GM23338 (cell line): ENCODE results near the gene IQCC. TPM values are rescaled to one million over a fixed set of nuclear protein-coding genes. Genes with fewer than 3 reads are reported as not detected.

Experiments
- ATAC-seq: fragments of 200-7000 bp; cut with Tn5 transposase; 3 replicates; pipeline ENCODE4 v1.9.1; 2020
- DNase-seq: peaks from one replicate; pipeline ENCODE4 v3.0.0-alpha.2; 2015; ENCODE audit warnings: low spot score
- H2AFZ ChIP-seq: fragments of 200-600 bp; sonication (generic); 2 replicates; pipeline ENCODE4 v1.8.0; 2016; ENCODE audit warnings: antibody characterized with exemption, mild to moderate bottlenecking, moderate library complexity
- H3F3A ChIP-seq: fragments of 200-600 bp; sonication (generic); replicated peaks from 2 replicates; pipeline ENCODE4 v1.8.0; 2017; ENCODE audit warnings: antibody characterized with exemption, mixed run types, low read depth
- H3K27ac ChIP-seq: fragments of 200-600 bp; sonication (generic); 2 replicates; pipeline ENCODE4 v1.6.1; 2016; ENCODE audit warnings: low read depth
- H3K27me3 ChIP-seq: fragments of 200-600 bp; sonication (generic); 2 replicates; pipeline ENCODE4 v1.8.0; 2016; ENCODE audit warnings: mild to moderate bottlenecking, mixed run types, moderate library complexity; ENCODE audit not compliant: insufficient read depth
- H3K36me3 ChIP-seq: fragments of 200-600 bp; sonication (generic); 2 replicates; pipeline ENCODE4 v1.8.0; 2016; ENCODE audit warnings: mild to moderate bottlenecking; ENCODE audit not compliant: insufficient read depth
- H3K4me1 ChIP-seq: fragments of 200-600 bp; sonication (generic); 2 replicates; pipeline ENCODE4 v1.8.0; 2016; ENCODE audit warnings: mild to moderate bottlenecking, moderate library complexity; ENCODE audit not compliant: insufficient read depth
- H3K4me2 ChIP-seq: fragments of 200-600 bp; sonication (generic); 2 replicates; pipeline ENCODE4 v1.7.1; 2017; ENCODE audit warnings: mixed run types
- H3K4me3 ChIP-seq: fragments of 200-600 bp; sonication (generic); 2 replicates; pipeline ENCODE4 v1.6.1; 2016; ENCODE audit warnings: mixed run types
- H3K79me2 ChIP-seq: fragments of 200-600 bp; sonication (generic); replicated peaks from 2 replicates; pipeline ENCODE4 v1.8.0; 2017; ENCODE audit warnings: mild to moderate bottlenecking; ENCODE audit not compliant: insufficient read depth
- H3K9me2 ChIP-seq: fragments of 200-600 bp; sonication (generic); 2 replicates; pipeline ENCODE4 v1.8.0; 2017; ENCODE audit not compliant: insufficient read depth
- H4K20me1 ChIP-seq: fragments of 200-600 bp; sonication (generic); replicated peaks from 2 replicates; pipeline ENCODE4 v1.8.0; 2017; ENCODE audit warnings: mild to moderate bottlenecking; ENCODE audit not compliant: insufficient read depth
- H3K27ac Mint-ChIP-seq: 2 replicates; pipeline ENCODE4 v1.8.0; 2020; ENCODE audit warnings: inconsistent platforms, mild to moderate bottlenecking, moderate library complexity, mixed read lengths
- H3K27me3 Mint-ChIP-seq: 3 replicates; pipeline ENCODE4 v1.8.0; 2022; ENCODE audit warnings: low read depth, mild to moderate bottlenecking, moderate library complexity, mixed read lengths, inconsistent platforms; ENCODE audit not compliant: insufficient read depth, poor library complexity
- H3K36me3 Mint-ChIP-seq: 3 replicates; pipeline ENCODE4 v1.8.0; 2021; ENCODE audit warnings: low read depth, mild to moderate bottlenecking, inconsistent platforms, moderate library complexity, mixed read lengths
- H3K4me1 Mint-ChIP-seq: 3 replicates; pipeline ENCODE4 v1.8.0; 2020; ENCODE audit warnings: mild to moderate bottlenecking, inconsistent platforms, mixed read lengths
- H3K4me3 Mint-ChIP-seq: 3 replicates; pipeline ENCODE4 v1.8.0; 2021; ENCODE audit warnings: moderate library complexity, mild to moderate bottlenecking, inconsistent platforms, mixed read lengths
- H3K9me3 Mint-ChIP-seq: 3 replicates; pipeline ENCODE4 v1.8.0; 2020; ENCODE audit warnings: moderate library complexity, mild to moderate bottlenecking, inconsistent platforms, mixed read lengths
- CREB1 ChIP-seq: fragments of 250-450 bp; sonication (Bioruptor Pico); IDR thresholded peaks from 2 replicates; pipeline ENCODE4 v1.5.0; 2020; ENCODE audit warnings: low read depth, mild to moderate bottlenecking, moderate library complexity
- ETS1 ChIP-seq: IDR thresholded peaks from 2 replicates; pipeline ENCODE4 v1.6.1; 2016; ENCODE audit warnings: antibody characterized with exemption
- EZH2 ChIP-seq: fragments of 200-600 bp; sonication (generic); IDR thresholded peaks from one replicate; pipeline ENCODE4 v1.8.0; 2017; ENCODE audit warnings: antibody characterized with exemption, mild to moderate bottlenecking, low read depth; ENCODE audit not compliant: unreplicated experiment
- EZH2phosphoT487 ChIP-seq: fragments of 200-600 bp; sonication (generic); IDR thresholded peaks from one replicate; pipeline ENCODE4 v1.8.1; 2018; ENCODE audit warnings: antibody characterized with exemption; ENCODE audit not compliant: unreplicated experiment
- JUNB ChIP-seq: IDR thresholded peaks from one replicate; pipeline ENCODE4 v1.6.1; 2016; ENCODE audit warnings: antibody characterized with exemption; ENCODE audit not compliant: unreplicated experiment
- NANOG ChIP-seq: IDR thresholded peaks from 2 replicates; pipeline ENCODE4 v1.6.1; 2016; ENCODE audit warnings: antibody characterized with exemption, borderline replicate concordance
- POLR2AphosphoS5 ChIP-seq: IDR thresholded peaks from 2 replicates; pipeline ENCODE4 v1.6.1; 2016; ENCODE audit warnings: antibody characterized with exemption, low read depth
- REST ChIP-seq: IDR thresholded peaks from one replicate; pipeline ENCODE4 v1.6.1; 2018; ENCODE audit warnings: antibody characterized with exemption; ENCODE audit not compliant: unreplicated experiment
- STAT1 ChIP-seq: IDR thresholded peaks from one replicate; pipeline ENCODE4 v1.6.1; 2016; ENCODE audit warnings: antibody characterized with exemption; ENCODE audit not compliant: unreplicated experiment
- ZNF114 ChIP-seq: fragments of 250-450 bp; sonication (Bioruptor Pico); IDR thresholded peaks from 2 replicates; pipeline ENCODE4 v1.5.0; 2020; ENCODE audit warnings: mild to moderate bottlenecking, moderate library complexity
- ZNF331 ChIP-seq: fragments of 250-450 bp; sonication (Bioruptor Pico); IDR thresholded peaks from 2 replicates; pipeline ENCODE4 v1.5.0; 2020; ENCODE audit warnings: low read depth, mild to moderate bottlenecking, moderate library complexity
- polyA plus RNA-seq: library from polyadenylated mRNA; unstranded; fragments of >200 nt; fragmentation: Nextera tagmentation; extraction: Ambion mirVana; gene quantifications from 2 replicates; pipeline ENCODE4 v1.2.1, GENCODE V29; 2016
- total RNA-seq: library from RNA; depleted of rRNA; stranded (reverse); fragments of >200 nt; shearing (Covaris generic); gene quantifications from 2 replicates; pipeline ENCODE4 v1.2.3, GENCODE V29; 2014
- TF ChIP-seq, protein P1 (sequence below): fragments of 250-450 bp; sonication (Bioruptor Pico); IDR thresholded peaks from 2 replicates; pipeline ENCODE4 v1.5.0; 2020; ENCODE audit warnings: mild to moderate bottlenecking, moderate library complexity
- TF ChIP-seq, protein P2 (sequence below), 2 experiments: fragments of 200-600 bp in 1 of 2; sonication (generic) in 1 of 2; conservative IDR thresholded peaks; 2 replicates each; pipeline versions ENCODE4 v1.5.1 to v1.6.1; 2016 to 2017; ENCODE audit warnings: antibody characterized with exemption in 2 of 2, low read depth in 2 of 2, mild to moderate bottlenecking in 2 of 2, moderate library complexity in 1 of 2

The IQCC gene
- total and polyA plus RNA-seq, 2 experiments from 2014 or later, result 1.7 to 3.5 TPM

- H3K27me3 ChIP-seq, result no peaks in the 10 kb centered on the region
- DNase-seq (no peak), ATAC-seq (no peak)
- no peak overlapping the region for H2AFZ ChIP-seq
- peaks cover 4% of the 10 kb centered on the region for H4K20me1 ChIP-seq
- peaks cover 16% of the 10 kb centered on the region for H3K4me1 ChIP-seq
- H3K4me3 Mint-ChIP-seq, result no peak overlapping the region
- H3K9me3 Mint-ChIP-seq, result no peaks in the 10 kb centered on the region
- H3K9me2 ChIP-seq, result no peaks in the 10 kb centered on the region
- no peak overlapping the region for H3K4me3 ChIP-seq
- H3K27ac ChIP-seq, result no peak overlapping the region
- peaks cover 84% of the 10 kb centered on the region for H3K36me3 Mint-ChIP-seq
- TF ChIP-seq POLR2AphosphoS5 (no peak), JUNB (no peak), EZH2phosphoT487 (no peak), ZNF331 (CRISPR knock-in tag) (no peak), NANOG (no peak), CREB1 (no peak), REST (no peak), EZH2 (no peak), STAT1 (no peak), ETS1 (no peak), ZNF114 (CRISPR knock-in tag) (no peak)
- TF ChIP-seq, protein P1, sequence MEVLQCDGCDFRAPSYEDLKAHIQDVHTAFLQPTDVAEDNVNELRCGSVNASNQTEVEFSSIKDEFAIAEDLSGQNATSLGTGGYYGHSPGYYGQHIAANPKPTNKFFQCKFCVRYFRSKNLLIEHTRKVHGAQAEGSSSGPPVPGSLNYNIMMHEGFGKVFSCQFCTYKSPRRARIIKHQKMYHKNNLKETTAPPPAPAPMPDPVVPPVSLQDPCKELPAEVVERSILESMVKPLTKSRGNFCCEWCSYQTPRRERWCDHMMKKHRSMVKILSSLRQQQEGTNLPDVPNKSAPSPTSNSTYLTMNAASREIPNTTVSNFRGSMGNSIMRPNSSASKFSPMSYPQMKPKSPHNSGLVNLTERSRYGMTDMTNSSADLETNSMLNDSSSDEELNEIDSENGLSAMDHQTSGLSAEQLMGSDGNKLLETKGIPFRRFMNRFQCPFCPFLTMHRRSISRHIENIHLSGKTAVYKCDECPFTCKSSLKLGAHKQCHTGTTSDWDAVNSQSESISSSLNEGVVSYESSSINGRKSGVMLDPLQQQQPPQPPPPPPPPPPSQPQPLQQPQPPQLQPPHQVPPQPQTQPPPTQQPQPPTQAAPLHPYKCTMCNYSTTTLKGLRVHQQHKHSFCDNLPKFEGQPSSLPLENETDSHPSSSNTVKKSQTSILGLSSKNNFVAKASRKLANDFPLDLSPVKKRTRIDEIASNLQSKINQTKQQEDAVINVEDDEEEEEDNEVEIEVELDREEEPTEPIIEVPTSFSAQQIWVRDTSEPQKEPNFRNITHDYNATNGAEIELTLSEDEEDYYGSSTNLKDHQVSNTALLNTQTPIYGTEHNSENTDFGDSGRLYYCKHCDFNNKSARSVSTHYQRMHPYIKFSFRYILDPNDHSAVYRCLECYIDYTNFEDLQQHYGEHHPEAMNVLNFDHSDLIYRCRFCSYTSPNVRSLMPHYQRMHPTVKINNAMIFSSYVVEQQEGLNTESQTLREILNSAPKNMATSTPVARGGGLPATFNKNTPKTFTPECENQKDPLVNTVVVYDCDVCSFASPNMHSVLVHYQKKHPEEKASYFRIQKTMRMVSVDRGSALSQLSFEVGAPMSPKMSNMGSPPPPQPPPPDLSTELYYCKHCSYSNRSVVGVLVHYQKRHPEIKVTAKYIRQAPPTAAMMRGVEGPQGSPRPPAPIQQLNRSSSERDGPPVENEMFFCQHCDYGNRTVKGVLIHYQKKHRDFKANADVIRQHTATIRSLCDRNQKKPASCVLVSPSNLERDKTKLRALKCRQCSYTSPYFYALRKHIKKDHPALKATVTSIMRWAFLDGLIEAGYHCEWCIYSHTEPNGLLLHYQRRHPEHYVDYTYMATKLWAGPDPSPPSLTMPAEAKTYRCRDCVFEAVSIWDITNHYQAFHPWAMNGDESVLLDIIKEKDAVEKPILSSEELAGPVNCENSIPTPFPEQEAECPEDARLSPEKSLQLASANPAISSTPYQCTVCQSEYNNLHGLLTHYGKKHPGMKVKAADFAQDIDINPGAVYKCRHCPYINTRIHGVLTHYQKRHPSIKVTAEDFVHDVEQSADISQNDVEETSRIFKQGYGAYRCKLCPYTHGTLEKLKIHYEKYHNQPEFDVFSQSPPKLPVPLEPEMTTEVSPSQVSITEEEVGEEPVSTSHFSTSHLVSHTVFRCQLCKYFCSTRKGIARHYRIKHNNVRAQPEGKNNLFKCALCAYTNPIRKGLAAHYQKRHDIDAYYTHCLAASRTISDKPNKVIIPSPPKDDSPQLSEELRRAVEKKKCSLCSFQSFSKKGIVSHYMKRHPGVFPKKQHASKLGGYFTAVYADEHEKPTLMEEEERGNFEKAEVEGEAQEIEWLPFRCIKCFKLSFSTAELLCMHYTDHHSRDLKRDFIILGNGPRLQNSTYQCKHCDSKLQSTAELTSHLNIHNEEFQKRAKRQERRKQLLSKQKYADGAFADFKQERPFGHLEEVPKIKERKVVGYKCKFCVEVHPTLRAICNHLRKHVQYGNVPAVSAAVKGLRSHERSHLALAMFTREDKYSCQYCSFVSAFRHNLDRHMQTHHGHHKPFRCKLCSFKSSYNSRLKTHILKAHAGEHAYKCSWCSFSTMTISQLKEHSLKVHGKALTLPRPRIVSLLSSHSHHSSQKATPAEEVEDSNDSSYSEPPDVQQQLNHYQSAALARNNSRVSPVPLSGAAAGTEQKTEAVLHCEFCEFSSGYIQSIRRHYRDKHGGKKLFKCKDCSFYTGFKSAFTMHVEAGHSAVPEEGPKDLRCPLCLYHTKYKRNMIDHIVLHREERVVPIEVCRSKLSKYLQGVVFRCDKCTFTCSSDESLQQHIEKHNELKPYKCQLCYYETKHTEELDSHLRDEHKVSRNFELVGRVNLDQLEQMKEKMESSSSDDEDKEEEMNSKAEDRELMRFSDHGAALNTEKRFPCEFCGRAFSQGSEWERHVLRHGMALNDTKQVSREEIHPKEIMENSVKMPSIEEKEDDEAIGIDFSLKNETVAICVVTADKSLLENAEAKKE (CRISPR knock-in tag), result no peak
- TF ChIP-seq, protein P2, sequence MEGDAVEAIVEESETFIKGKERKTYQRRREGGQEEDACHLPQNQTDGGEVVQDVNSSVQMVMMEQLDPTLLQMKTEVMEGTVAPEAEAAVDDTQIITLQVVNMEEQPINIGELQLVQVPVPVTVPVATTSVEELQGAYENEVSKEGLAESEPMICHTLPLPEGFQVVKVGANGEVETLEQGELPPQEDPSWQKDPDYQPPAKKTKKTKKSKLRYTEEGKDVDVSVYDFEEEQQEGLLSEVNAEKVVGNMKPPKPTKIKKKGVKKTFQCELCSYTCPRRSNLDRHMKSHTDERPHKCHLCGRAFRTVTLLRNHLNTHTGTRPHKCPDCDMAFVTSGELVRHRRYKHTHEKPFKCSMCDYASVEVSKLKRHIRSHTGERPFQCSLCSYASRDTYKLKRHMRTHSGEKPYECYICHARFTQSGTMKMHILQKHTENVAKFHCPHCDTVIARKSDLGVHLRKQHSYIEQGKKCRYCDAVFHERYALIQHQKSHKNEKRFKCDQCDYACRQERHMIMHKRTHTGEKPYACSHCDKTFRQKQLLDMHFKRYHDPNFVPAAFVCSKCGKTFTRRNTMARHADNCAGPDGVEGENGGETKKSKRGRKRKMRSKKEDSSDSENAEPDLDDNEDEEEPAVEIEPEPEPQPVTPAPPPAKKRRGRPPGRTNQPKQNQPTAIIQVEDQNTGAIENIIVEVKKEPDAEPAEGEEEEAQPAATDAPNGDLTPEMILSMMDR (conservative IDR thresholded peaks at IDR 0.05; ENCODE audit: low read depth in 2 of 2), result no peak
- H3K27me3 Mint-ChIP-seq, result peaks cover 18% of the 10 kb centered on the region
- no peak overlapping the region for H3K4me2 ChIP-seq
- H3F3A ChIP-seq, result peaks cover 23% of the 10 kb centered on the region; the same call in 1 of the 2 replicates
- peaks cover 50% of the 10 kb centered on the region for H3K36me3 ChIP-seq
- no peaks in the 10 kb centered on the region for H3K79me2 ChIP-seq
- H3K4me1 Mint-ChIP-seq, result peaks cover 26% of the 10 kb centered on the region
- no peak overlapping the region for H3K27ac Mint-ChIP-seq
These were observed 10.5 kb upstream of the IQCC start for GRCh38 chr1:32194984-32195383.
